ENCODE results near the gene SLC7A8. TPM values are rescaled to one million over a fixed set of nuclear protein-coding genes. Genes with fewer than 3 reads are reported as not detected.

Gene SLC7A8
- total RNA-seq, 2 experiments from 2014 or later: 1.5 to 1.9 TPM

DNA sequence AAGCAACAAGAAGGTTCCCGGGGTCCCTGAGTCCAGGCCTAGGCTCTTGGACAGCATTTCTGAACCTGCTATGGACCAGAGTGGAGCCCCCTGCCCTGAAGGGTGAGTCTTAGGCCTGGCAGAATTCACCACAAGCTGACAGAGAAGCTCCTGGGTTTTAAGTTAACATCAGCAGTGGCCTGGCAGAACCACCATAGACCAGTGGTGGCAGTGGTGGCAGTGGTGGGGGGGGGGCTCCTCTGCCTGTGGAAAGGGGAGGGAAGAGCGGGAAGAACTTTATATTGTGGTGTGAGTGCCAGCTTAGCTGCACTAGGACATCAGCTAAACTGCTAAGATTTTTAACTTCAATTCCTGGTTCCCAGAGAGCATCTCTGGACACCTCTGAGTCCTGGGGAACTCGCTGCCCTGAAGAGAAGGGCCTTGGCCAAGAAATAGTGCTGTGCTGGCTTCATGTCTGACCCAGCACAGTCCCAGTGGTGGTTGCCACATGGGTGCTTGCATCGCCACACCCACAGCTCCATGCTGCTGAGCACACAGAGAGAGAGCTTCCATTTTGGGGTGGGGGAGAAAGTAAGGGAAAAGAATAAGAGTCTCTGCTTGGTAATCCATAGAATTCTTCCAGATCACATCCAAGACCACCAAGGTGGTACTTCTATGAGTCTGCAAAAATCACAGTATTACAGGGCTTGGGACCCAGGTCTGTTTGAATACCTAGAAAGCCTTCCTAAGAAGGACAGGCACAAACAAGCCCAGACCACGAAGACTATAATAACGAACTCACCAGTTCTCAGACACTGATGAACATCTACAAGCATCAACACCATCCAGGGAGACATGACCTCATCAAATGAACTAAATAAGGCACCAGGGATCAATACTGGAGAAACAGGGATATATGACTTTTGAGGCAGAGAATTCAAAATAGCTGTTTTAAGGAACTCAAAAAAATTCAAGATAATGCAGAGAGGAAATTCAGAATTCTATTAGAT lies 33.9 kb upstream of the SLC7A8 start:
- H3K4me3 Mint-ChIP-seq: no peak overlapping the region
- no peaks in the 10 kb centered on the region for H3K4me1 Mint-ChIP-seq (ENCODE audit: low read depth)
- peaks cover 16% of the 10 kb centered on the region for H3K27me3 Mint-ChIP-seq
- TF ChIP-seq, protein P1, sequence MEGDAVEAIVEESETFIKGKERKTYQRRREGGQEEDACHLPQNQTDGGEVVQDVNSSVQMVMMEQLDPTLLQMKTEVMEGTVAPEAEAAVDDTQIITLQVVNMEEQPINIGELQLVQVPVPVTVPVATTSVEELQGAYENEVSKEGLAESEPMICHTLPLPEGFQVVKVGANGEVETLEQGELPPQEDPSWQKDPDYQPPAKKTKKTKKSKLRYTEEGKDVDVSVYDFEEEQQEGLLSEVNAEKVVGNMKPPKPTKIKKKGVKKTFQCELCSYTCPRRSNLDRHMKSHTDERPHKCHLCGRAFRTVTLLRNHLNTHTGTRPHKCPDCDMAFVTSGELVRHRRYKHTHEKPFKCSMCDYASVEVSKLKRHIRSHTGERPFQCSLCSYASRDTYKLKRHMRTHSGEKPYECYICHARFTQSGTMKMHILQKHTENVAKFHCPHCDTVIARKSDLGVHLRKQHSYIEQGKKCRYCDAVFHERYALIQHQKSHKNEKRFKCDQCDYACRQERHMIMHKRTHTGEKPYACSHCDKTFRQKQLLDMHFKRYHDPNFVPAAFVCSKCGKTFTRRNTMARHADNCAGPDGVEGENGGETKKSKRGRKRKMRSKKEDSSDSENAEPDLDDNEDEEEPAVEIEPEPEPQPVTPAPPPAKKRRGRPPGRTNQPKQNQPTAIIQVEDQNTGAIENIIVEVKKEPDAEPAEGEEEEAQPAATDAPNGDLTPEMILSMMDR (IDR thresholded peaks at IDR 0.05): no peak
- H3K9me3 Mint-ChIP-seq: peaks cover 3% of the 10 kb centered on the region
- H3K27ac Mint-ChIP-seq: no peak overlapping the region
- POLR2A ChIA-PET: no interaction called here
- DNase-seq (no peak), ATAC-seq (no peak)
- CTCF ChIA-PET: interaction anchor here (1.0 to 1.5 kb wide), 4 partner anchors 11 to 159 kb away, joined by 3 to 5 read pairs (median 4); partner anchors contain the start of gene CDH24
- intact Hi-C loops (cut with micrococcal nuclease): no loop called here
- no peaks in the 10 kb centered on the region for H3K36me3 Mint-ChIP-seq (ENCODE audit: low read depth)

DNA sequence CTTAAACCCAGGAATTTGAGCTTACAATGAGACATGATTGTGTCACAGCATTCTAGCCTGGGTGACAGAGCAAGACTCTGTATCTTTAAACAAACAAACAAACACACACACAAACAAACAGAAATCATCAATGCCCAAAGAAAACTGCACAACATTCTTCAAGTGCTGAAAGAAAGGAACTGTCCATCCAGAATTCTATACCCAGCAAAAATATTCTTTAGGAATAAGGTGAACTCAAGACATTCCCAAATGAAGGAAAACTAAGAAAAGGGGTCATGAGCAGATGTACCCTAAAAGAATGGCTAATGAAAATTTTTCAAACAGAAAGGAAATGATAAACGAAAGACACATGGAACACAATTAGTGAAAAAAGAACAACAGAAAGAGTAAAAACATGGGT lies 32.0 kb upstream of the SLC7A8 start:
- Mint-ChIP-seq H3K4me1 (ENCODE audit: low read depth) (no peaks in the 10 kb centered on the region), H3K36me3 (ENCODE audit: low read depth) (no peaks in the 10 kb centered on the region), H3K27ac (no peak overlapping the region), H3K4me3 (no peak overlapping the region), H3K27me3 (peaks cover 13% of the 10 kb centered on the region), H3K9me3 (peaks cover 3% of the 10 kb centered on the region)
- POLR2A ChIA-PET: no interaction called here
- TF ChIP-seq, protein P1 (IDR thresholded peaks at IDR 0.05): no peak
- DNase-seq: no peak
- CTCF ChIA-PET: no interaction called here
- ATAC-seq: no peak
- intact Hi-C loops (cut with micrococcal nuclease): no loop called here

DNA sequence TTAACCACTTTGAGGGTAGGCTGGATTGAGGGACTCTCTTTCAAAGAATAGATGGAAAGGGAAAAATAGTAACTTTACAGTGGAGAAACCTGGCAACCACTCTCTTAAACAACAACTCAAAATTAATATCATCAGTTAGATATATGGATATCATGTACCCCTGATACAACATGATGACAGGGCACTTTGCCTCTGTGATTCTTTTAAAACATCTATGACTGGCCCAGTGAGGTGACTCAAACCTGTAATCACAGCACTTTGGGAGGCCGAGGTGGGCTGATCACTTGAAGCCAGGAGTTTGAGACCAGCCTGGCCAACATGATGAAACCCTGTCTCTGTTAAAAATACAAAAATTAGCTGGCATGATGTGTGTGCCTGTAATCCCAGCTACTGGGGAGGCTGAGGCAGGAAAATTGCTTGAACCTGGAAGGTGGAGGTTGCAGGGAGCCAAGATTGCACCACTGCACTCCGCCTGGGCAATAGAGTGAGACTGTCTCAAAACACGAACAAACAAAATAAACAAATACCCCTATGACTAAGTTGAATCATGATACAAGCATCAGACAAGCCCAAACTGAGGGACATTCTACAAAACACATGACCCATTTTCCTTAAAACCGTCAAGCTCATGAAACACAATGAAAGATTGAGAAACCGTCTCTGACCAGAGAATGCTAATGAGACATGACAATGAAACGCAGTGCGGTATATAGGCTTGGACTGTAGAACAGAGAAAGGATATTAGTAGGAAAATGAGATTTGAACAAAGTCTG lies 26.4 kb upstream of the SLC7A8 start:
- Mint-ChIP-seq H3K27ac (no peak overlapping the region), H3K4me3 (no peak overlapping the region), H3K36me3 (ENCODE audit: low read depth) (no peaks in the 10 kb centered on the region), H3K9me3 (no peaks in the 10 kb centered on the region), H3K4me1 (ENCODE audit: low read depth) (no peaks in the 10 kb centered on the region), H3K27me3 (peaks cover 7% of the 10 kb centered on the region)
- ChIA-PET CTCF (interaction anchor here (1.1 to 1.5 kb wide), 2 partner anchors 11 to 20 kb away, joined by 3 to 5 read pairs; no protein-coding TSS in a partner anchor), POLR2A (no interaction called here)
- DNase-seq: no peak
- intact Hi-C loops (cut with micrococcal nuclease): no loop called here
- TF ChIP-seq, protein P1 (IDR thresholded peaks at IDR 0.05): no peak
- ATAC-seq: no peak

DNA sequence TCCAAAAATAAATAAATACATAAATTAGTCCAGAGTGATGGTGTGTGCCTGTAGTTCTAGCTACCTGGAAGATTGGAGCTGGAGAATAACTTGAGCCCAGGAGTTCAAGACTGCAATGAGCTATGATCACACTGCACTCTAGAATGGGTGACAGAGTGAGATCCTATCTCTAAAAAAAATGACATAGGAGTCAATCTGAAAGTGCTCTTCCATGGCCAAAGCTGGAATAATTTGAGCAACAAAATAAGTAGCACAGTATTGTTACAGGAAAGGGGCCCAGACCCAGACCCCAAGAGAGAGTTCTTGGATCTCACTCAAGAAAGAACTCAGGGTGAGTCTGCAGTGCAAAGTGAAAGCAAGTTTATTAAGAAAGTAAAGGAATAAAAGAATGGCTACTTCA lies 24.9 kb upstream of the SLC7A8 start:
- Mint-ChIP-seq H3K4me3 (no peak overlapping the region), H3K4me1 (ENCODE audit: low read depth) (no peaks in the 10 kb centered on the region)

More for the DNA sequence above, 24.9 kb upstream of the SLC7A8 start:
- no peaks in the 10 kb centered on the region for H3K36me3 Mint-ChIP-seq (ENCODE audit: low read depth)
- H3K27me3 Mint-ChIP-seq: peaks cover 9% of the 10 kb centered on the region
- no peak overlapping the region for H3K27ac Mint-ChIP-seq
- POLR2A ChIA-PET: no interaction called here
- DNase-seq (no peak), ATAC-seq (no peak)
- TF ChIP-seq, protein P1 (IDR thresholded peaks at IDR 0.05): no peak
- no peaks in the 10 kb centered on the region for H3K9me3 Mint-ChIP-seq
- CTCF ChIA-PET: interaction anchor here (1.0 kb wide), 1 partner anchor 139 kb away, joined by 4 read pairs; no protein-coding TSS in a partner anchor
- intact Hi-C loops (cut with micrococcal nuclease): no loop called here
